NCI-H2107 treated with DMSO at 0.1 percent for 48 hours (cell line): ENCODE measurements around the gene POLD3.
A peak's percentile ranks its signal among the peaks of the same experiment; 100 is the strongest.
"Not testable (repeated sequence)": the region's sequence is repeated elsewhere in the genome, so short reads cannot be mapped to it uniquely, and the experiment has no call there.

Experiments used
- DNase-seq: peaks from one replicate; lab custom pipeline; 2025; ENCODE audit not compliant: unreplicated experiment; lab: John Stamatoyannopoulos, UW

POLD3 gene

DNA sequence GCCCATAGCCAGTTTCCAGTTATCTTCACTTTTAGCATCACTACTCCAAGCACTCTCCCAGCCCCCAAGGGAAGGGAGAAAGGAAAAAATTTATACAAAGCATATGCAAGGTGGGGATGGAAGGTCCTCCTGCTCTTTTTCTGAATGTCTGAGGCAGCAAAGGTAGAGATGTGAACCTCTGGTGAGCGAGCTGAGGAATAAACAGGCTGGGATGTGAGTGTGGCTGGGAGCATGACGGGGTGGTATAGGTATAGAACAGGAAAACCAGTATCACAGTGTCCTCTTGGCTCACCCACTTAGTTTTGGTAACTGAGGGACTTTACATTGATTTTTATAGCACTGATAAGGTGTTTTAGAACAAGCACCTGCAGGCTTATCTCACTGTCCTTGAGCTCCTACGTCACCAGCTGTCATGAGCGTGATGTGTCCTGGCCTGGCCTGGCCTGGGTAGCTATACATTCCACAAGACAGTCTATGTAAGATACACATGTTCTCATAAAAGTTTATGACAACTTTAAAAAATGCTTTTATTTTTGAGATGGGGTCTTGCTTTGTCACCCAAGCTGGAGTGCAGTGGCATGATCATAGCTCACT, 10.3 kb upstream of the POLD3 start:
- no peak for DNase-seq

GRCh38 chr11:74583024-74583624, 9.3 kb upstream of the POLD3 start:
- DNase-seq = no peak

- not testable (repeated sequence) for DNase-seq
These were observed 1.9 kb upstream of the POLD3 start for GRCh38 chr11:74590492-74590891.

- peak; percentile 54 for DNase-seq
These were observed 330 bp upstream of the POLD3 start for GRCh38 chr11:74592063-74592440.

GRCh38 chr11:74593463-74593862, 1.1 kb downstream of the POLD3 start:
- no peak for DNase-seq

DNA sequence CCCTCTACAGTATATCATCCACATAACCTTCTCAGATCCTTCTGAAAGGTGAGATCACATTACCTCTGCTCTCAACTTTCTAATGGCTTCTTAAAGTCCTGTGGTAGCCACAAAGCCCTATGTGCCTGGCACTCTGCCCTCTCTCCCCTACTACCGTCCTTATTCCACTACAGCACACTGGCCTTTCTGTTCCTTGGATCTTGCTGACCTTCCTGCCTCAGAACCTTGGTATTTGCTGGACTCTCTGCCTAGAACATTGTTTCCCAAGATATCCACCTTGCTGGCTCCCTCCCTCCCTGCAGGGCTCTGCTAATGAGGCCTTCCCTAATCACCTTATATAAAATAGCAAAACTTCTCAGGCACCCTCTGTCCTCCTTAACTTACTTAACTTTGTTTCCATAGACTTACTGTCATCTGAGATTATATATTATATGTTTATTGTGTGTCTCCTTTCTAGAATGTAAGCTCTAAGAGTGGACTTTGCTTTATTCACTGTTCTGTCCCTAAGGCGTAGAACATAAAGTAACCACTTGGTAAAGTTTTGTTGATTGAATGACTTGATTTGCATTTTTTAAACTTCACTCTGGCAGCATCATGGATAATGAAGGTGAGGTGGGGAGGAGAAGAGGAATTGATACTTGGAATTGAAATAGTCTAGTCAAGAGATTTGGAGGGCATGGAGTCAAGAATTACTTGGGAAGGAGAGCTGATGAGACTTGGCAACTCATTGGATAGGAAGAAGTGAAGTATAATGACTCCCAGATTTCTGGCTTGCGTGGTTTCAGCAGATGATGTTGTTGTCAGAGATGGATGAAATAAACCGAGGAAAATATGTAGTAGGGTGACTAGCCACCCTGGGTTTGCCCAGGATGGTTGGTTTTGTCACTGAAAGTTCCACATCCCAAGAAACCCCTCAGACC, 10.5 kb downstream of the POLD3 start:
- DNase-seq = no peak

GRCh38 chr11:74603845-74604244, 11.5 kb downstream of the POLD3 start:
- DNase-seq = no peak

- DNase-seq = no peak
These were observed 11.9 kb downstream of the POLD3 start for GRCh38 chr11:74604311-74604710.

- DNase-seq = no peak
These were observed 13.0 kb downstream of the POLD3 start for GRCh38 chr11:74605403-74605802.

DNA sequence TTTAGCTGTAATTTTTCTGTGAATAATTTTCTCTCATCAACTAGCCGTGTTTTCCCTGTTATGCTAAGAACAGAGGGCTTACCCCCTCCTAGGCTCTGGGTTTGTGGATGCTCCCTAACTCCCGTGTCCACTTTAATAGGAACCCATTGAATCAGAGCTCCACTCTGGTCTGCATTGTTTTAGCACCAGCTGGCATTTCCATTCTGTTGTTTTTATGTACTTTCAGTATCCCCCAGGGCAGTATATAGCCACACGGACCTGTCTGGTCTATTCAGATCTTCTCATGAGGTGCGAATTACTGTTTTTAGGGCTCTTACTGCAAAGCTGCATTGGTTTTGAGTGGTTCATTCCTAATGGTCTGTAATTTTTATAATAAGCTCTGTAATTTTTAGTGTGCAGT, 16.0 kb downstream of the POLD3 start:
- no peak for DNase-seq

DNA sequence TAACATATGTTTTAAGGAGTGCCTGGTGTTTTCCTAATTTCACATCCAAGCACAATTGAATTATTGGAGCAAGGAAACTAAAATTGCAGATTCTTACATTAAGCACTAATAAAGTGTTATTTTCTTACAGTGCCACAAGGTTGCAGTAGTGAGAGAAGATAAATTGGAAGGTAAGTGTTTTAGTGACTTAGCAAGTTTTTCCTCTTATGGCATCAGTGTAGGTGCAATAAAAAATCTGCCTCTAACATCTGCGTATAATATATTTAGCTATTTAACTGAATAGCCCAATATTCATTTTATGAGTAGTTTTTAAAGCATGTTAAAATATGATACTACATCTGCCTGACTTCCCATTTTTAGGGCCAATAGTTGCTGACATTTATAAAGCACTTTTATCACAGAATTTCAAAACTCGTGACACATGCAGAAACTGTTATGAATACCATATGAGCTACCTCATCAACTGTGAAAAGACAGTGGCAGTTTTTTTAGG, 19.0 kb downstream of the POLD3 start:
- DNase-seq = no peak

DNA sequence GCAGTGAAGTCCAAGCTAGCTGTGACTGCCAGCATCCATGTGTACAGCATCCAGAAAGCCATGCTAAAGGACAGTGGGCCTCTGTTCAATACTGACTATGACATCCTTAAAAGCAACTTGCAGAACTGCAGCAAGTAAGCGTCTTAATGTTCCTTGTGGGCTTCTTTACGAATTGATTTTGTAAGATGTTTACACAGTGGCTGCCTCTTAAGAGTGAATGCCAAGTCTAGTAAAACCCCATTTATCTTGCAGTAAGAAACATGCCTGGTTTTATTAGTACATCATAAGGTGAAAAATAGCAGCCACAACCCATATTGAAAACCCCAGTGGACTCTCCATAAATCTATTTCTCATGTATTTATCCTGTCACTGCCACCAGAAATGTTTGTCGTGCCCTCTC, 20.5 kb downstream of the POLD3 start:
- DNase-seq = no peak

- no peak for DNase-seq
These were observed 22.9 kb downstream of the POLD3 start for GRCh38 chr11:74615311-74615710.

DNA sequence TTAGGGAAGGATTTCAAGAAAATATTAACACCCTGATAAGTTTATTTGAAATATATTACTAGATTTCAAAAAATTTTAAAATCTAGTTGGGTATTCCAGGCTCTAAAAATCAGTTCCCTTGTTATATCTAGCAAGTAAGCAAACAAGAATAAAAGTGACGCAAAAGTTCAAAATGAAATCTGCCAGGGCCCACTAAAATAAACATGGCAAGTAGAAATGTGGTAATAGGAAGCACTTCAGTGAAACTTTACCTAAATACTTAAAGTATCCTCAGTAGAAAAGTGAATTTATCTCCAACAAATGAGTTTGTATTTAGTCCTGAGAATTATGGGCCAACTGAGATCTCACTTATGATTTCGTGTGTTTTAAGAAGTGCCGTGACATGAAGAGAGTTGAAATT, 23.6 kb downstream of the POLD3 start:
- DNase-seq = no peak

- DNase-seq = no peak
These were observed 28.1 kb downstream of the POLD3 start for GRCh38 chr11:74620531-74620930.

- no peak for DNase-seq
These were observed 33.7 kb downstream of the POLD3 start for GRCh38 chr11:74626130-74626529.

DNA sequence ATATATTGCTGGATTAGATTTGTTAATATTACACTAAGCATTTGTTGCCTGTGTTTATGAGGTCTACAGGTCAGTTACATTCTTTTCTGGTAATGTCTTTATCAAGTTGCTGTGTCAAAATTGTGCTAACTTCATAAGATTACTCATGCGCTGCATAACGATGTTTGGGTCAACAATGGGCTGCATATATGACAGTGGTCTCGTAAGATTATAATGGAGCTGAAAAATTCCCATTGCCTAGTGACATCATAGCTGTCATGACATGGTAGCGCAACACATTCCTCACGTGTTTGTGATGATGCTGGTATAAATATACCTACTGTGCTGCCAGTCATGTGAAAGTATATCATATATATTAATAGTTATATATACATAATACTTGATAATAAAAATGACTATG, 34.2 kb downstream of the POLD3 start:
- DNase-seq = no peak

GRCh38 chr11:74627381-74627780, 35.0 kb downstream of the POLD3 start:
- no peak for DNase-seq

DNA sequence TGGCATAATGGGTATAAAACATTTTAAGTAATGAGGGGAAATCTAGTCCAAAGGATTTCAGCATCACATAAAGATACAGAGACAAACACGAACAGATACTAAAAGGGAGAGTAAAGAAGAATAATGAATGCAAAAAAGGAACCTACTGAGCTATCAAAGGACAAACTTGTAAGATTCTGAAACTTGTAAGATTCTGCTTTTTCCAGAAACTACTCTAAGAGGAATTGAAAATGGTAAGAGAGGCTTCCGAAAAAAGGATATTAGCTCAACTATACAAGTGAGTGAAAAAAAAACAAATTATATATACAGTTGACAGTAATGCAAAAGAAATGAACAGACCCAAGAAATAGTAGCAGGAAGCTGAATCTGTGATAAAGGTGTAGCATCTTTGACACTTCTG, 37.7 kb downstream of the POLD3 start:
- no peak for DNase-seq

- no peak for DNase-seq
These were observed 41.3 kb downstream of the POLD3 start for GRCh38 chr11:74633406-74634393.

DNA sequence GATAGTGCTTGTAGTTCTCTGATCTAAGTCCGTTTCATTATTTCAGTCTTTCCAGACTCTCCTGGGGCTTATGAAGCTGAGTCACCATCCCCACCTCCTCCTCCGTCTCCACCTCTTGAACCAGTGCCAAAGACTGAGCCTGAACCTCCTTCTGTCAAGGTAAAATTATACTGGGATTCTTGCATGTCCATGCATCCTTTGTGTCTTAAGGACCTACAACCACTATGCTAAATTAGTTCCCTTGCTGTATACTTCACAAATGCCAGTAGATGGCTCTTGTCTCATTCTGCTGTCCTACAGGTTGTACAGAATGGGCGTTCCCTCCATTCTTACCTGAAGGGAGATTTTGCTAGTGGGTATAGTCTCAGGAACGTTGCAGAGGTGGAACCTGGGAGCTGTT, 42.2 kb downstream of the POLD3 start:
- peak; percentile 16 for DNase-seq
